SK-N-SH (cell line): Measurements from ENCODE around the gene PPTC7. TPM values are rescaled to one million over a fixed set of nuclear protein-coding genes. Genes with fewer than 3 reads are reported as not detected.

ENCODE experiments used
- CTCF ChIA-PET: fragments of 300-600, 350-600 bp; formaldehyde crosslinking; extraction: SDS; loops from one replicate; lab custom pipeline; 2021; lab: Yijun Ruan, JAX
- POLR2A ChIA-PET: fragments of 350-600 bp; sonication (Branson Sonifier 250); formaldehyde crosslinking; extraction: SDS; loops from one replicate; lab custom pipeline; 2020; ENCODE audit warnings: antibody characterized with exemption, inconsistent platforms; lab: Yijun Ruan, JAX
- DNase-seq: peaks from one replicate; pipeline ENCODE4 v3.0.0; 2012
- H2AFZ ChIP-seq: fragments of 200-600 bp; sonication (generic); 2 replicates; pipeline ENCODE4 v1.8.1; 2016; ENCODE audit warnings: antibody characterized with exemption, mild to moderate bottlenecking, low read depth
- H3F3A ChIP-seq: fragments of 200-600 bp; sonication (generic); replicated peaks from 2 replicates; pipeline ENCODE3; 2016; ENCODE audit warnings: antibody characterized with exemption, mild to moderate bottlenecking; ENCODE audit not compliant: insufficient read depth
- H3K27ac ChIP-seq, 2 experiments: fragments of 200-500 bp in 1 of 2; fragments of 200-600 bp in 1 of 2; sonication (Bioruptor generic) in 1 of 2; sonication (generic), shearing (Covaris generic) in 1 of 2; 2 replicates each; pipeline versions ENCODE4 v1.5.1 to v1.6.1; 2014 to 2016; ENCODE audit warnings: low read depth in 2 of 2, inconsistent platforms in 1 of 2, low read length in 1 of 2, mild to moderate bottlenecking in 1 of 2, mixed read lengths in 1 of 2
- H3K27me3 ChIP-seq: fragments of 200-600 bp; sonication (generic), shearing (Covaris generic); 2 replicates; pipeline ENCODE4 v1.6.1; 2016; ENCODE audit warnings: mixed run types; ENCODE audit not compliant: insufficient read depth
- H3K36me3 ChIP-seq, 2 experiments: fragments of 200-500 bp in 1 of 2; fragments of 200-600 bp in 1 of 2; sonication (Bioruptor generic) in 1 of 2; sonication (generic) in 1 of 2; replicated peaks in 1 of 2; 2 replicates each; pipeline versions ENCODE3 to v1.5.1; 2014 to 2016; ENCODE audit warnings: low read length in 1 of 2, mild to moderate bottlenecking in 1 of 2; ENCODE audit not compliant: insufficient read depth in 2 of 2, control insufficient read depth in 1 of 2
- H3K4me1 ChIP-seq, 2 experiments: fragments of 200-500 bp in 1 of 2; fragments of 200-600 bp in 1 of 2; sonication (Bioruptor generic) in 1 of 2; sonication (generic), shearing (Covaris generic) in 1 of 2; 2 replicates each; pipeline versions ENCODE4 v1.5.1 to v1.6.1; 2014 to 2016; ENCODE audit warnings: low read depth in 1 of 2, low read length in 1 of 2, mixed run types in 1 of 2; ENCODE audit not compliant: insufficient read depth in 2 of 2, control insufficient read depth in 1 of 2
- H3K4me2 ChIP-seq: fragments of 200-600 bp; sonication (generic), shearing (Covaris generic); 2 replicates; pipeline ENCODE4 v1.6.1; 2017; ENCODE audit warnings: mixed run types
- H3K4me3 ChIP-seq, 2 experiments: fragments of 200-500 bp in 1 of 2; fragments of 200-600 bp in 1 of 2; sonication (Bioruptor generic) in 1 of 2; sonication (generic), shearing (Covaris generic) in 1 of 2; 2 replicates each; pipeline versions ENCODE4 v1.5.1 to v1.8.1; 2014 to 2016; ENCODE audit warnings: low read depth in 2 of 2, inconsistent platforms in 1 of 2, low read length in 1 of 2, mild to moderate bottlenecking in 1 of 2, mixed read lengths in 1 of 2, moderate library complexity in 1 of 2
- H3K79me2 ChIP-seq: fragments of 200-600 bp; sonication (generic); 2 replicates; pipeline ENCODE4 v1.8.1; 2017; ENCODE audit warnings: mild to moderate bottlenecking; ENCODE audit not compliant: insufficient read depth
- H3K9ac ChIP-seq: fragments of 200-600 bp; sonication (generic); 2 replicates; pipeline ENCODE4 v1.6.1; 2017; ENCODE audit warnings: mixed run types
- H3K9me2 ChIP-seq: fragments of 200-600 bp; sonication (generic); 2 replicates; pipeline ENCODE4 v1.6.1; 2017; ENCODE audit warnings: mixed run types
- H3K9me3 ChIP-seq: fragments of 200-600 bp; sonication (generic); 2 replicates; pipeline ENCODE4 v1.6.1; 2017; ENCODE audit warnings: mixed run types, mild to moderate bottlenecking, moderate library complexity
- H4K20me1 ChIP-seq: fragments of 200-600 bp; sonication (generic); 2 replicates; pipeline ENCODE4 v1.6.1; 2017; ENCODE audit warnings: mild to moderate bottlenecking, mixed run types; ENCODE audit not compliant: insufficient read depth
- ELF1 ChIP-seq: IDR thresholded peaks from 2 replicates; pipeline ENCODE4 v1.4.0; 2012
- EP300 ChIP-seq, 2 experiments: IDR thresholded peaks; 2 replicates each; pipeline versions ENCODE4 v1.4.0 to v1.6.1; 2012; ENCODE audit warnings: borderline replicate concordance in 1 of 2, low read depth in 1 of 2, low read length in 1 of 2
- FOSL2 ChIP-seq: IDR thresholded peaks from 2 replicates; pipeline ENCODE4 v1.4.0; 2012; ENCODE audit warnings: low read depth, mild to moderate bottlenecking, moderate library complexity, borderline replicate concordance
- FOXJ3 ChIP-seq: sonication (generic); formaldehyde crosslinking; IDR thresholded peaks from 2 replicates; pipeline ENCODE4 v1.5.1; 2020; ENCODE audit warnings: mild to moderate bottlenecking, missing genetic modification reagents
- FOXM1 ChIP-seq: IDR thresholded peaks from 2 replicates; pipeline ENCODE4 v1.4.0; 2012; ENCODE audit warnings: low read depth, mild to moderate bottlenecking
- GABPA ChIP-seq: IDR thresholded peaks from 2 replicates; pipeline ENCODE4 v1.4.0; 2012; ENCODE audit warnings: low read depth, mild to moderate bottlenecking
- MEF2A ChIP-seq: IDR thresholded peaks from 2 replicates; pipeline ENCODE4 v1.4.0; 2012; ENCODE audit warnings: low read depth, borderline replicate concordance
- NFIC ChIP-seq: IDR thresholded peaks from 2 replicates; pipeline ENCODE4 v1.4.0; 2012; ENCODE audit warnings: borderline replicate concordance
- PBX3 ChIP-seq: IDR thresholded peaks from 2 replicates; pipeline ENCODE4; 2012
- POLR2AphosphoS5 ChIP-seq: IDR thresholded peaks from 2 replicates; pipeline ENCODE4 v1.6.1; 2012; ENCODE audit warnings: low read depth, low read length
- RFX5 ChIP-seq: IDR thresholded peaks from 2 replicates; pipeline ENCODE4 v1.6.1; 2012; ENCODE audit warnings: mild to moderate bottlenecking, improper control_type of control experiment, low read length
- RXRA ChIP-seq: IDR thresholded peaks from 2 replicates; pipeline ENCODE4 v1.4.0; 2012; ENCODE audit warnings: low read depth, mild to moderate bottlenecking, borderline replicate concordance
- SIN3A ChIP-seq: IDR thresholded peaks from 2 replicates; pipeline ENCODE4 v1.6.1; 2012; ENCODE audit warnings: low read depth, mild to moderate bottlenecking, low read length, moderate library complexity, borderline replicate concordance
- TAF1 ChIP-seq: IDR thresholded peaks from 2 replicates; pipeline ENCODE4 v1.6.1; 2012; ENCODE audit warnings: low read depth, mild to moderate bottlenecking, low read length, moderate library complexity, borderline replicate concordance
- YY1 ChIP-seq: IDR thresholded peaks from 2 replicates; pipeline ENCODE4 v1.4.0; 2012; ENCODE audit warnings: low read depth, mild to moderate bottlenecking
- WGBS: methylation state at CpG from one replicate; pipeline ENCODE4 v1.1.6; 2017; ENCODE audit warnings: low lambda C conversion rate; 5-methylcytosine and 5-hydroxymethylcytosine counted together
- polyA plus RNA-seq, 3 experiments: library from polyadenylated mRNA; depleted of rRNA; stranded (reverse); fragments of >200 nt; gene quantifications; 2 replicates each; pipeline ENCODE4 v1.2.3, GENCODE V29; 2012

Gene PPTC7
- polyA plus RNA-seq, 1 of the 3 experiments (the other 2 are of a cell fraction) = 9.6 TPM

GRCh38 chr12:110501752-110502738, 81.1 kb downstream of the PPTC7 start, which contains the start of the genes RAD9B and VPS29 (continued):
- TF ChIP-seq YY1 (peak; percentile 76), FOXM1 (no peak), PBX3 (no peak), RFX5 (peak; percentile 39; the same call in 1 of the 2 replicates), GABPA (no peak), EP300 (IDR thresholded peaks at IDR 0.05; ENCODE audit: borderline replicate concordance in 1 of 2, low read depth in 1 of 2, low read length in 1 of 2) (peak in 1 of 2 experiments; percentile 30; a peak in 1 of 4 replicates), ELF1 (peak; percentile 69; the same call in 1 of the 2 replicates), SIN3A (0 out of 2 replicates have a peak, but pooled peaks have one; percentile 23)

GRCh38 chr12:110501399-110501751, 81.7 kb downstream of the PPTC7 start:
- no peaks in the 10 kb centered on the region for H3K27me3 ChIP-seq
- H3K36me3 ChIP-seq = peaks cover 16 to 23% of the 10 kb centered on the region in 2 experiments
- H3K4me2 ChIP-seq = peak overlapping the region; percentile 91
- H3F3A ChIP-seq = peaks cover 17% of the 10 kb centered on the region
- peak overlapping the region; percentile 87 for H3K9ac ChIP-seq
- H3K27ac ChIP-seq = peak overlapping the region; percentile 70 to 79
- peaks cover 8% of the 10 kb centered on the region; the same call in 1 of the 2 replicates for H4K20me1 ChIP-seq
- ChIA-PET POLR2A (no interaction called here), CTCF (interaction anchor here (0.8 to 2.1 kb wide), 4 partner anchors 32 to 101 kb away, joined by 3 to 11 read pairs (median 4); partner anchors contain the start of gene FAM216A)
- H3K4me1 ChIP-seq = peaks cover 10 to 20% of the 10 kb centered on the region in 2 experiments; a peak in 3 of 4 replicates
- H3K9me3 ChIP-seq = no peaks in the 10 kb centered on the region
- peak overlapping the region; percentile 85 to 94 for H3K4me3 ChIP-seq
- H3K79me2 ChIP-seq = peaks cover 55% of the 10 kb centered on the region
- peak; percentile 62 for DNase-seq
- no peak for TF ChIP-seq NFIC
- 0 out of 2 replicates have a peak, but pooled peaks have one; percentile 11 for TF ChIP-seq ELF1
- peak; percentile 38; the same call in 1 of the 2 replicates for TF ChIP-seq TAF1
- 0% methylated on average over 17 of the region's 17 CpGs for WGBS
- no peaks in the 10 kb centered on the region for H3K9me2 ChIP-seq
- H2AFZ ChIP-seq = peak overlapping the region; percentile 40; the same call in 1 of the 2 replicates

- no peak for DNase-seq
- Histone ChIP-seq H3K4me1 (peaks cover 10 to 20% of the 10 kb centered on the region in 2 experiments; a peak in 3 of 4 replicates), H3K9me2 (no peaks in the 10 kb centered on the region), H3K9me3 (no peaks in the 10 kb centered on the region), H3K36me3 (peaks cover 27 to 46% of the 10 kb centered on the region in 2 experiments), H3K4me3 (no peak overlapping the region), H3K9ac (no peak overlapping the region; the same call in 1 of the 2 replicates), H3K4me2 (peak overlapping the region; percentile 6; the same call in 1 of the 2 replicates), H4K20me1 (peaks cover 8% of the 10 kb centered on the region; the same call in 1 of the 2 replicates), H3K27me3 (no peaks in the 10 kb centered on the region), H2AFZ (no peak overlapping the region), H3K79me2 (peaks cover 74% of the 10 kb centered on the region), H3K27ac (peak overlapping the region in 1 of 2 experiments; percentile 12; a peak in 1 of 4 replicates), H3F3A (peaks cover 21% of the 10 kb centered on the region)
- WGBS = 80% methylated on average over 4 of the region's 4 CpGs
- TF ChIP-seq RXRA (no peak), POLR2AphosphoS5 (no peak), NFIC (no peak), FOSL2 (no peak), PBX3 (no peak), YY1 (no peak), FOXJ3 (CRISPR knock-in tag) (no peak), MEF2A (no peak)
- ChIA-PET CTCF (interaction anchor here (1.1 to 2.1 kb wide), 2 partner anchors 17 to 30 kb away, joined by 4 to 11 read pairs; partner anchors contain the start of gene FAM216A), POLR2A (no interaction called here)
Observed at GRCh38 chr12:110498984-110499706, 84.0 kb downstream of the PPTC7 start.
